ENCODE data around the gene AGBL1.
A peak's percentile ranks its signal among the peaks of the same experiment; 100 is the strongest.

AGBL1 gene

DNA sequence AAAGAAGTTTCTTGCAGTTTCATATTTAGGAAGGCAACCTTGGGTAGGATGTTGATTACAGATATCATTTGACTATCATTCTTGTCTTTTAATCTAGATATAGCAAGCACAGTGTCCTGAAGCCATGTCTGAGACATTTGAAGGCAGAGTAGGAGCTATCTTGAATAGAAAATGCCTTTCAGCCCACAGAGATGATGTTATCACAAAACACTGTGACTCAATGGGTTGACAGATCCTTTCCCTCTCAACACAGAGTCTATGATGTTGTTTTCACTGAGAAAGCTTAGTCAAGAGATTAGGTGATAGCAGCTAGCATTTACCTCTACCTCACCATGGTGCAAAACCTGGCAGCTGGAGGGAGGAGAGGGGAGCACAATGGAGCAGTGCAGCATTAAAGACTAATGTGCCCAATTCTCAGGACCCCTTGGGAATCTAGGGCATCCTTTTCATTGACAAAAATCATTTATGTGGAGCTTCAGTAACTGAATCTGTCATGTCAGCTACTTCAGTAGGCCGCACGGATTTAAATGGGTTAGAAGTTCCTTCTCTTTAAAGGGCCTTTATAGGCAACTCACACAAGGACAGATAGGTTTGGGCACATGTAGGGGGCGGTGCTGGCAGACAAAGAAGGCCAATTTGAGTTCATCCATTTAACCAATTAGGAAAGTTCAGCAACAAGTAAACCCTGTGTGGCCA, 121.8 kb downstream of the AGBL1 start:
- DNase-seq (ENCODE audit: low read depth) = no peak
- no peak overlapping the region for H3K4me3 ChIP-seq (ENCODE audit: low read depth, low read length)
- no peak for TF ChIP-seq CTCF (IDR thresholded peaks at IDR 0.05; ENCODE audit: control insufficient read depth, extremely low read depth, insufficient read depth)

- no peak overlapping the region for H3K4me3 ChIP-seq (ENCODE audit: low read depth, low read length)
- TF ChIP-seq CTCF (IDR thresholded peaks at IDR 0.05; ENCODE audit: control insufficient read depth, extremely low read depth, insufficient read depth) = no peak
- no peak for DNase-seq (ENCODE audit: low read depth)
These were observed 123.8 kb downstream of the AGBL1 start for GRCh38 chr15:86203462-86203861.

GRCh38 chr15:86205096-86205495, 125.4 kb downstream of the AGBL1 start:
- no peak for TF ChIP-seq CTCF (IDR thresholded peaks at IDR 0.05; ENCODE audit: control insufficient read depth, extremely low read depth, insufficient read depth)
- DNase-seq (ENCODE audit: low read depth) = no peak
- H3K4me3 ChIP-seq (ENCODE audit: low read depth, low read length) = no peak overlapping the region

DNA sequence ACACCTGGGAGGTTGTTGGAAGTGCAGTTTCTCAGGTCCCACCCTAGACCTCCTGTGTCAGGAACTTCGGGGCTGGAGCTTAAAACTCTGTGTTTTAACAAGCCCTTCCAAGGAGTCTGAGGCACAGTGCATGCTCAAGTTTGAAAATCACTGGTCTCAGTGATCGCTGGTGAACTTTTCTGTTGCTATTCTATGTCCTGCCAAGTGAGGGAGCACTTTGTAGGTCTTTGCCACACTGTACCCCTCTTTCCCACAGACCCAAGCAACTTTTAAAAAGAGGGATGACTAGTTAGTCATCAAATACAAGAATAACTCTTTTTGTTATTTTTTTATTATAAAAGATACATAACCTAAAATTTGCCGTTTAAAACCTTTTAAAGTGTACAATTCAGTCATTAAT, 133.7 kb downstream of the AGBL1 start:
- no peak for DNase-seq (ENCODE audit: low read depth)
- H3K4me3 ChIP-seq (ENCODE audit: low read depth, low read length) = no peak overlapping the region
- 0 out of 2 replicates have a peak, but pooled peaks have one; percentile 24 for TF ChIP-seq CTCF (IDR thresholded peaks at IDR 0.05; ENCODE audit: control insufficient read depth, extremely low read depth, insufficient read depth)

- TF ChIP-seq CTCF (IDR thresholded peaks at IDR 0.05; ENCODE audit: control insufficient read depth, extremely low read depth, insufficient read depth) = no peak
- no peak overlapping the region for H3K4me3 ChIP-seq (ENCODE audit: low read depth, low read length)
- DNase-seq (ENCODE audit: low read depth) = no peak
These were observed 134.2 kb downstream of the AGBL1 start for GRCh38 chr15:86213888-86214287.

DNA sequence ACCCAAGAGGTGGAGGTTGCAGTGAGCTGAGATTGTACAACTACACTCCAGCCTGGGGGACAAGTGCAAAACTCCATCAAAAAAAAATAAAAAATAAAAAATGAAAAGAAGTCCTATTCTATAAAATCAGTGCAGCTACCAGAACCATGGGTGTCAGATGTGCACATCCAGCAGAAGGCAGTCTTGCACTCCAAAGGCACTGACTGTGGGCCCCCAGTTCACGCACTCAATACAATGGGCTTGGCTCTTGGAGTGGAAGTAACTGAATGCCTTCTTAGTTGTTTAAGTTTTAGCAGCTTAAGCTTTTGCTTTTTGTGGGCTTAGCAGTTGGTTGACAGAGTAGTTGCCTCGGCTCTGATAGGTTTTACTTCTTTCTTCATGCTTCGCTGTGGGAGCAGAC, 141.4 kb downstream of the AGBL1 start:
- no peak overlapping the region for H3K4me3 ChIP-seq (ENCODE audit: low read depth, low read length)
- no peak for TF ChIP-seq CTCF (IDR thresholded peaks at IDR 0.05; ENCODE audit: control insufficient read depth, extremely low read depth, insufficient read depth)
- no peak for DNase-seq (ENCODE audit: low read depth)

DNA sequence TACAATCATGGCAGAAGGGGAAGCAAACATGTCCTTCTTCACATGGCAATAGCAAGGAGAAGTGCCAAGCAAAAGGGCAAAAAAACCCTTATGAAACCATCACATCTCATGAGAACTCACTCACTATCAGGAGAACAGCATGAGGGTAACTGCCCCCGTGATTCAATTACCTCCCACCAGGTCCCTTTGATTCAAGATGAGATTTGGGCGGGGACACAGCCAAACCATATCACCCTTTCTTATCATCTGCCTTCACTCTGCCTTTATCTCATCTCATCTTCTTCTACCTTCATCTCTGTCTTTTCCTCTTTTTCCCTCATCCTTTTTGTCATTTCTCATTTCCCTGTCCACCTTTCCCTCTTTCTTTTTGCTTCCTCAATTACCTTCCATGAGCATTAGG, 149.6 kb downstream of the AGBL1 start:
- no peak overlapping the region for H3K4me3 ChIP-seq (ENCODE audit: low read depth, low read length)
- DNase-seq (ENCODE audit: low read depth) = no peak
- no peak for TF ChIP-seq CTCF (IDR thresholded peaks at IDR 0.05; ENCODE audit: control insufficient read depth, extremely low read depth, insufficient read depth)

Measured in LNCaP clone FGC (cell line).